ENCODE data around the gene MIEF1. TPM values are rescaled to one million over a fixed set of nuclear protein-coding genes. Genes with fewer than 3 reads are reported as not detected.

The MIEF1 gene
- total RNA-seq: 10 to 100 TPM; 12.8 to 27.1 (median 20.2) TPM

DNA sequence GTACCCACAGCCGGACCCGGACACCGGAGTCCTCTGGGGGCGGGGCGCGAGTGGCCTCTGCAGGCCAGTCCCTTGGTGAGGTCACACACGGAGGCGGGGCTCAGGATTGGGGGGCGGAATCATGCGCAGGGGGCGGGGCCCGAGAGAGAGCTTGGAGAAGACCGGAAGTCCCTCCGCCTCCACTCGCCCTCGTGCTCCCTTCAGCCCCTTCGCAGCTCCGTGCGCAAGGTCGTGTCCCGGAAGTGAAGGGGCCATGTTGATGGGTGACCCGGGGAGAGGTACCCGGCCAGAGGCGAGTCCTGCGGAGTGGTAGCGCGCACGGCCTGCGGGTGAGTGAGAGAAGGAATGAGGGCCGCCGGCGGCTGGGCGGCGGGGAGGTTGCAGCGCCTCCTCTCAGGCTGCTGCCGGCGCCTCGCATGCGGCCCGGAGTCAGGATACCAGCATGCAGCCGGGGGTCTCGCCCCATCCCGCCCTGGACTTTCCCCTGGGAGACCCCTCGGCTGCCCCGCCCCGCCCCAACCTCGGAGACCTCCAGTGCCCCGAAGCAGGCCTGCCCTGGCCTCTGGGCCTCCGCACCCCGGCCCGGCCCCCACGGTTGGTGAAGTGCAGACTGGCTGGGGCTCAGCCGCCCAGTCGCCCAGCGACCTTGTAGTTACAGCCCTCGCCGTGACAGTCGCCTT, at the start of gene MIEF1:
Gene MIEF1 (plus strand): TSS at position 182 of the 680 bp plus-strand sequence. CDS start 9,005 bp downstream, outside the sequence.
- TF ChIP-seq POLR2A (IDR thresholded peaks at IDR 0.05): no peak
- TF ChIP-seq, protein P1, sequence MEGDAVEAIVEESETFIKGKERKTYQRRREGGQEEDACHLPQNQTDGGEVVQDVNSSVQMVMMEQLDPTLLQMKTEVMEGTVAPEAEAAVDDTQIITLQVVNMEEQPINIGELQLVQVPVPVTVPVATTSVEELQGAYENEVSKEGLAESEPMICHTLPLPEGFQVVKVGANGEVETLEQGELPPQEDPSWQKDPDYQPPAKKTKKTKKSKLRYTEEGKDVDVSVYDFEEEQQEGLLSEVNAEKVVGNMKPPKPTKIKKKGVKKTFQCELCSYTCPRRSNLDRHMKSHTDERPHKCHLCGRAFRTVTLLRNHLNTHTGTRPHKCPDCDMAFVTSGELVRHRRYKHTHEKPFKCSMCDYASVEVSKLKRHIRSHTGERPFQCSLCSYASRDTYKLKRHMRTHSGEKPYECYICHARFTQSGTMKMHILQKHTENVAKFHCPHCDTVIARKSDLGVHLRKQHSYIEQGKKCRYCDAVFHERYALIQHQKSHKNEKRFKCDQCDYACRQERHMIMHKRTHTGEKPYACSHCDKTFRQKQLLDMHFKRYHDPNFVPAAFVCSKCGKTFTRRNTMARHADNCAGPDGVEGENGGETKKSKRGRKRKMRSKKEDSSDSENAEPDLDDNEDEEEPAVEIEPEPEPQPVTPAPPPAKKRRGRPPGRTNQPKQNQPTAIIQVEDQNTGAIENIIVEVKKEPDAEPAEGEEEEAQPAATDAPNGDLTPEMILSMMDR (IDR thresholded peaks at IDR 0.05): no peak
- peak; percentile 97 to 99 for DNase-seq (ENCODE audit: low spot score in 2 of 2)
- WGBS, 2 donors: 0 to 2% methylated on average over 10 to 40 of the region's 58 CpGs
- intact Hi-C loops (cut with DNase I; ENCODE audit: low total_unique reads): no loop called here
- H3K4me3 ChIP-seq (ENCODE audit: low read depth, poor library complexity, severe bottlenecking): peak within 1 kb of the TSS; percentile 92

DNA sequence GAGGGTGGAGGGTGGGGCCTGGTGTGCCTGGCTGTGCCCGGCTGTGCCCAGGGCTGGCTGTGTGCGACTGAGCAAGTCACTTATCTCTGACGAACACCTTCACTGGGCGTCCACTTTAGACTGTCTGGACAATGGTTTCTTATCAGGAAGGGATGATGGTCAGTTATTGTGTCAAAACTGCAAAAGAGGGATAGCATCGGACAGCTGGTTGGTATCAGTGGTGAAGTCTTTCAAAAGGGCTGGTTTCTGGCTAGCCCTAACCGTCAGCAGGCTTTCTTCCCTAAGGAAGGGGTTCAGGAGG, 49.4 kb upstream of the MIEF1 start:
- intact Hi-C loops (cut with DNase I; ENCODE audit: low total_unique reads): no loop called here
- TF ChIP-seq, protein P1 (IDR thresholded peaks at IDR 0.05): no peak
- TF ChIP-seq POLR2A (IDR thresholded peaks at IDR 0.05): no peak
- 49 to 60% methylated on average over 6 of the region's 6 CpGs for WGBS, 2 donors
- H3K4me3 ChIP-seq (ENCODE audit: low read depth, poor library complexity, severe bottlenecking): no peak overlapping the region
- DNase-seq (ENCODE audit: low spot score in 2 of 2): no peak

DNA sequence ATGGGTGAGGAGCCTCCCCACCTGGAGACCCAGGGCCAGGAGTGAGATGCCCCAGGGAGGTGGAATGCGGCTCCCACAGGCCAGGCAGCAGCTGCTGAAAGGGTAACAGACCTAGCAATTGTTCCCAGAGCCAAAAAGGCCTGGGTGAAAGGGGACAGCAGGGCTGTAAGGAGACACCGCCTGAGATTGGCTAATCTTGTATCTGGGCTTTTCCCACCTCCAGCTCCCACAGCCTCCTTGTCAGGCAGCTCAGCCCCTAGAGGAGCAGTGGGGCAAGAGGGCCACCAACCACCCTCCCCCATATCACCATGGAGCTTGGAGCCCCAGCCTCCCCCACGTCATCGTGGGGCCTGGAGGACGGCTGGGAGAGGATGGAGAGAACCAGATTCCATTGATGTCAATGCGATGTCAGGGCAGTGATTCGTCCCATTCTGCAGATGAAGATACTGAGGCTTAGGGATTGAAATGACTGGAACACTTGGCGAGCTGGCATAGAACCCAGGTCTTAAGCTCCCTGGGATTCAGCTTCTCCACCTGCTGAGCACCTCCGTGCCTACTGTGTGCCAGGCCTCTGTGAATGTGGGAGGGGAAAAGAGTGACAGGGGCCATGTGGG, 48.2 kb upstream of the MIEF1 start:
- intact Hi-C loops (cut with DNase I; ENCODE audit: low total_unique reads): no loop called here
- DNase-seq (ENCODE audit: low spot score in 2 of 2): no peak
- H3K4me3 ChIP-seq (ENCODE audit: low read depth, poor library complexity, severe bottlenecking): no peak overlapping the region
- no peak for TF ChIP-seq POLR2A (IDR thresholded peaks at IDR 0.05)
- TF ChIP-seq, protein P1 (IDR thresholded peaks at IDR 0.05): no peak
- 70 to 79% methylated on average over 9 of the region's 9 CpGs for WGBS, 2 donors

DNA sequence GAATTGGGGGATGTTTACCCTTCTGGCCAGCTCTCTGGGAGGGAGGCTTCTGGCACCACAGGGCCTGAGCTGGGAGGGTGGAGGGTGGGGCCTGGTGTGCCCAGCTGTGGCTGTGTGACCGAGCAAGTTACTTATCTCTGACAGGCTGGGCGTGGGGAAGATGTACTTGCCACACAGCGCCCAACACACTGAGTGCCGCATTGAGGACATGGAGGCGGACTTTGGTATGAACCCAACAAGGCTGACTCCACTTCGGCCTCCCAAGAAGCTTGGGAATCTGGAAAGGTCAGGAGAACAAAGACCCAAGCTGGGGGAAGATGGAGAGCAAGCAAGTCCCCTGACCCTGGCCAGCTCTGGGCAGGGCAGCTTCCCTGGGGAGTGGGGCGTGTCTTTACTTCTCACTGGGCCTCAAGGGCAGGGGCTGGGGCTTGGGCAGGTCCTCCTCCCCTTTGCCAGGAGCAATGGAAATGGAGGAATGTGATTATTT, 47.7 kb upstream of the MIEF1 start:
- 35 to 45% methylated on average over 7 of the region's 7 CpGs for WGBS, 2 donors
- no peak for DNase-seq (ENCODE audit: low spot score in 2 of 2)
- no peak for TF ChIP-seq POLR2A (IDR thresholded peaks at IDR 0.05)
- TF ChIP-seq, protein P1 (IDR thresholded peaks at IDR 0.05): no peak
- H3K4me3 ChIP-seq (ENCODE audit: low read depth, poor library complexity, severe bottlenecking): no peak overlapping the region
- intact Hi-C loops (cut with DNase I; ENCODE audit: low total_unique reads): no loop called here

DNA sequence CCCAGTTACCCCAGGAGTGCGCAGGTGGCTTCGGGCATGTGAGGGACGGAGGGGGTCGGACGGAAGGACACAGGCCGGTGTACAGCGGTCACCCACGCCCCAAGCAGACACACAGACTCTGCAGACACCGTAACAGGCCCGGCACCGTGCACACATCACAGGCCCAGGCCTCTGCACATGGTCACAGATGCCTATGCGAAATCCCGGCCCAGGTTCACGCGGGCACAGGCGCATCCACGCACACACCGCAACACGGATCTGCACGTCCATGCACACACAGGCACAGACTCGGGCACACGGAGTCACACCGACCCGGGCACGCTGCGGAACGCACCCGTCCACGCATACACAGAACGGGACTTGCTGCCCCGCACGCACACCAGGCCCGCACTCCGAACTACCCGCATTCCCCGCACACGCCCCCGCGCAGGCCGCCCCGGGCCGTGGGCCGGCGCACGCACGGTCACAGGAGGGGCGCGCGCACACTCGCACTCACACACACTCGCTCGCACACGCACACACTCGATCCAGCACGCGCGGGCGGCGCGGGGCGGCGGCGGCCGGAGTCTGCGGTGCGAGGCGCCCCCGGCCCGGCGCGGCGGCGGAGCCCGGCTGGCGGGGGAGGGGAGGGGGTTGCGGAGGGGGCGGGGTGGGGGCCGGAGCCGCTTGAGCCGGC, 45.4 kb upstream of the MIEF1 start, which contains the start of gene MGAT3:
Gene MGAT3 (plus strand): TSS at position 491 of the 676 bp plus-strand sequence. CDS start 30,336 bp downstream, outside the sequence.
- no peak for DNase-seq (ENCODE audit: low spot score in 2 of 2)
- intact Hi-C loops (cut with DNase I; ENCODE audit: low total_unique reads): no loop called here
- peak within 1 kb of the TSS; percentile 39 for H3K4me3 ChIP-seq (ENCODE audit: low read depth, poor library complexity, severe bottlenecking)
- WGBS, 2 donors: 26 to 71% methylated on average over 21 to 56 of the region's 80 CpGs
- TF ChIP-seq, protein P1 (IDR thresholded peaks at IDR 0.05): no peak
- TF ChIP-seq POLR2A (IDR thresholded peaks at IDR 0.05): no peak

Data from lower leg skin (tissue), 4 donors.